ENCODE measurements around the gene ZNF738. TPM values are rescaled to one million over a fixed set of nuclear protein-coding genes. Genes with fewer than 3 reads are reported as not detected.
A peak's percentile ranks its signal among the peaks of the same experiment; 100 is the strongest.

ZNF738 gene
- total RNA-seq, 1 donor, result 6.4 TPM

- no peak for DNase-seq (ENCODE audit: low read depth)
- H3K4me3 ChIP-seq (ENCODE audit: low read depth, low read length), result no peak overlapping the region
- no peak for TF ChIP-seq CTCF (IDR thresholded peaks at IDR 0.05; ENCODE audit: insufficient read depth, low read length)
Observed at GRCh38 chr19:21362291-21362690, 3.5 kb downstream of the ZNF738 start.

GRCh38 chr19:21383980-21384582 is 25.3 kb downstream of the ZNF738 start:
- no peak for TF ChIP-seq CTCF (IDR thresholded peaks at IDR 0.05; ENCODE audit: insufficient read depth, low read length)
- DNase-seq (ENCODE audit: low read depth), result no peak
- H3K4me3 ChIP-seq (ENCODE audit: low read depth, low read length), result no peak overlapping the region

- no peak for DNase-seq (ENCODE audit: low read depth)
- no peak for TF ChIP-seq CTCF (IDR thresholded peaks at IDR 0.05; ENCODE audit: insufficient read depth, low read length)
- no peak overlapping the region for H3K4me3 ChIP-seq (ENCODE audit: low read depth, low read length)
Observed at GRCh38 chr19:21396121-21396520, 37.3 kb downstream of the ZNF738 start.

GRCh38 chr19:21396893-21397572 is 38.2 kb downstream of the ZNF738 start, which contains the start of gene ZNF493:
ZNF493 (plus strand) TSS chr19:21397133; CDS start chr19:21397238, 105 bp downstream.
- no peak for TF ChIP-seq CTCF (IDR thresholded peaks at IDR 0.05; ENCODE audit: insufficient read depth, low read length)
- peak; percentile 94 for DNase-seq (ENCODE audit: low read depth)
- H3K4me3 ChIP-seq (ENCODE audit: low read depth, low read length), result peak within 1 kb of the TSS; percentile 72

GRCh38 chr19:21398851-21399250 is 40.1 kb downstream of the ZNF738 start:
- peak; percentile 12 for DNase-seq (ENCODE audit: low read depth)
- H3K4me3 ChIP-seq (ENCODE audit: low read depth, low read length), result no peak overlapping the region
- no peak for TF ChIP-seq CTCF (IDR thresholded peaks at IDR 0.05; ENCODE audit: insufficient read depth, low read length)

- no peak for TF ChIP-seq CTCF (IDR thresholded peaks at IDR 0.05; ENCODE audit: insufficient read depth, low read length)
- no peak overlapping the region for H3K4me3 ChIP-seq (ENCODE audit: low read depth, low read length)
- DNase-seq (ENCODE audit: low read depth), result no peak
Observed at GRCh38 chr19:21402303-21402985, 43.6 kb downstream of the ZNF738 start.
